HG03060 (cell line): ENCODE measurements around the gene SYNJ2.
"Not testable (repeated sequence)": the region's sequence is repeated elsewhere in the genome, so short reads cannot be mapped to it uniquely, and the experiment has no call there.

ENCODE experiments used
- ATAC-seq: cut with Tn5 transposase; IDR thresholded peaks from one replicate; pipeline ENCODE4 v1.9.1; 2021; ENCODE audit warnings: low read depth, moderate number of reproducible peaks; ENCODE audit not compliant: unreplicated experiment

The SYNJ2 gene

GRCh38 chr6:157954150-157955117 lies 27.2 kb upstream of the SYNJ2 start:
- ATAC-seq, result no peak

- no peak for ATAC-seq
These were observed 26.0 kb upstream of the SYNJ2 start for GRCh38 chr6:157955675-157956074.

- no peak for ATAC-seq
These were observed 25.4 kb upstream of the SYNJ2 start for GRCh38 chr6:157956171-157956730.

GRCh38 chr6:157959451-157960227 lies 22.0 kb upstream of the SYNJ2 start:
- ATAC-seq, result no peak

- no peak for ATAC-seq
These were observed 20.4 kb upstream of the SYNJ2 start for GRCh38 chr6:157961153-157961831.

- ATAC-seq, result no peak
These were observed 19.7 kb upstream of the SYNJ2 start for GRCh38 chr6:157961832-157962575.

GRCh38 chr6:157962601-157963302 lies 18.9 kb upstream of the SYNJ2 start:
- ATAC-seq, result no peak

GRCh38 chr6:157964100-157964499 lies 17.6 kb upstream of the SYNJ2 start:
- ATAC-seq, result no peak

- no peak for ATAC-seq
These were observed 16.3 kb upstream of the SYNJ2 start for GRCh38 chr6:157965387-157965786.

- no peak for ATAC-seq
These were observed 15.1 kb upstream of the SYNJ2 start for GRCh38 chr6:157966589-157966977.

GRCh38 chr6:157967020-157967419 lies 14.6 kb upstream of the SYNJ2 start:
- ATAC-seq, result no peak

- ATAC-seq, result no peak
These were observed 14.2 kb upstream of the SYNJ2 start for GRCh38 chr6:157967486-157967885.

- ATAC-seq, result not testable (repeated sequence)
These were observed 9.5 kb upstream of the SYNJ2 start for GRCh38 chr6:157972177-157972576.

GRCh38 chr6:157974341-157974894 lies 7.2 kb upstream of the SYNJ2 start:
- ATAC-seq, result no peak

GRCh38 chr6:157974967-157975366 lies 6.7 kb upstream of the SYNJ2 start:
- no peak for ATAC-seq

GRCh38 chr6:157975456-157975855 lies 6.2 kb upstream of the SYNJ2 start:
- no peak for ATAC-seq

GRCh38 chr6:157976345-157977175 lies 5.1 kb upstream of the SYNJ2 start:
- ATAC-seq, result no peak

- no peak for ATAC-seq
These were observed 4.4 kb upstream of the SYNJ2 start for GRCh38 chr6:157977176-157977804.
